Endothelial cell of umbilical vein (primary cell): ENCODE data around the gene CDH23. TPM values are rescaled to one million over a fixed set of nuclear protein-coding genes. Genes with fewer than 3 reads are reported as not detected.

Source experiments
- BruUV-seq: library from RNA; stranded (reverse); fragments of 400-500 nt; replicated peaks from 2 replicates; lab custom pipeline; 2021; lab: Mats Ljungman, UMichigan
- CTCF ChIA-PET: fragments of 300-600, 350-600 bp; sonication (Branson Sonifier 250); formaldehyde crosslinking; loops from one replicate; lab custom pipeline; 2021; ENCODE audit warnings: antibody characterized with exemption, inconsistent platforms; lab: Charles Lee
- POLR2A ChIA-PET: fragments of 300-600, 350-600 bp; sonication (Branson Sonifier 250); formaldehyde crosslinking; loops from one replicate; lab custom pipeline; 2021; ENCODE audit warnings: antibody characterized with exemption, inconsistent platforms; lab: Charles Lee
- DNase-seq: peaks from one replicate; pipeline ENCODE4 v3.0.0-alpha.2; 2011; ENCODE audit warnings: low read depth, low spot score
- FAIRE-seq: peaks from 2 replicates; lab custom pipeline; 2011; peaks lifted over from hg19 to GRCh38; lab: Jason Lieb, UNC
- H2AFZ ChIP-seq: 2 replicates; pipeline ENCODE4 v1.6.0; 2012; ENCODE audit warnings: low read depth, low read length, control low read depth, inconsistent platforms
- H3K27ac ChIP-seq: 2 replicates; pipeline ENCODE4 v1.5.1; 2011; ENCODE audit warnings: low read depth, mild to moderate bottlenecking, control low read depth, low read length, moderate library complexity; ENCODE audit not compliant: insufficient read depth
- H3K27me3 ChIP-seq, 2 experiments: 2 replicates each; pipeline versions ENCODE4 v1.6.0 to v1.6.1; 2011; ENCODE audit warnings: low read length in 2 of 2, mixed read lengths in 1 of 2; ENCODE audit not compliant: control insufficient read depth in 2 of 2, insufficient read depth in 2 of 2
- H3K36me3 ChIP-seq, 2 experiments: 2 replicates in 1 of 2; 3 replicates in 1 of 2; pipeline ENCODE4 v1.5.1; 2011; ENCODE audit warnings: low read length in 2 of 2, mild to moderate bottlenecking in 1 of 2, moderate library complexity in 1 of 2; ENCODE audit not compliant: control insufficient read depth in 2 of 2, insufficient read depth in 2 of 2; ENCODE audit errors: extremely low read depth in 1 of 2
- H3K4me1 ChIP-seq: 3 replicates; pipeline ENCODE4 v1.5.1; 2011; ENCODE audit warnings: mild to moderate bottlenecking, low read length; ENCODE audit not compliant: control insufficient read depth, insufficient read depth; ENCODE audit errors: extremely low read depth
- H3K4me2 ChIP-seq: 2 replicates; pipeline ENCODE4 v1.6.1; 2011; ENCODE audit warnings: low read length, control low read depth, mixed read lengths; ENCODE audit not compliant: insufficient read depth
- H3K4me3 ChIP-seq, 3 experiments: fragments of 200-600 bp in 1 of 3; sonication (generic), shearing (Covaris generic) in 1 of 3; replicated peaks in 1 of 3; 2 replicates each; pipeline ENCODE4 v1.5.1; 2011 to 2016; ENCODE audit warnings: control low read depth in 3 of 3, low read length in 3 of 3, mild to moderate bottlenecking in 2 of 3, inconsistent platforms in 1 of 3, low read depth in 1 of 3, moderate library complexity in 1 of 3; ENCODE audit not compliant: insufficient read depth in 1 of 3
- H3K79me2 ChIP-seq: 2 replicates; pipeline ENCODE4 v1.6.0; 2012; ENCODE audit warnings: low read length, inconsistent platforms; ENCODE audit not compliant: control insufficient read depth, insufficient read depth
- H3K9ac ChIP-seq: replicated peaks from 2 replicates; pipeline ENCODE3; 2011; ENCODE audit warnings: low read length, control low read depth; ENCODE audit not compliant: insufficient read depth; ENCODE audit errors: extremely low read depth
- H3K9me1 ChIP-seq: replicated peaks from 3 replicates; pipeline ENCODE4 v1.6.0; 2011; ENCODE audit warnings: mild to moderate bottlenecking, low read length; ENCODE audit not compliant: control insufficient read depth, insufficient read depth; ENCODE audit errors: extremely low read depth
- H3K9me3 ChIP-seq: replicated peaks from 2 replicates; pipeline ENCODE4 v1.5.1; 2012; ENCODE audit warnings: low read length, inconsistent platforms; ENCODE audit not compliant: control insufficient read depth, insufficient read depth
- H4K20me1 ChIP-seq: replicated peaks from 2 replicates; pipeline ENCODE3; 2011; ENCODE audit warnings: mild to moderate bottlenecking, low read length; ENCODE audit not compliant: control insufficient read depth, insufficient read depth; ENCODE audit errors: extremely low read depth
- CTCF ChIP-seq, 2 donors: IDR thresholded peaks; 1 replicate in 1 of 2; 2 replicates in 1 of 2; pipeline ENCODE4 v1.5.1; 2011; ENCODE audit warnings: low read length in 2 of 2, mild to moderate bottlenecking in 2 of 2, moderate library complexity in 2 of 2, control low read depth in 1 of 2, inconsistent platforms in 1 of 2, low read depth in 1 of 2; ENCODE audit not compliant: insufficient read depth in 1 of 2; ENCODE audit errors: extremely low read depth in 1 of 2
- EZH2 ChIP-seq: IDR thresholded peaks from 2 replicates; pipeline ENCODE4 v1.6.1; 2012; ENCODE audit warnings: borderline replicate concordance, low read depth, mild to moderate bottlenecking, moderate library complexity, low read length, inconsistent platforms; ENCODE audit not compliant: severe bottlenecking
- GATA2 ChIP-seq: IDR thresholded peaks from 2 replicates; pipeline ENCODE4 v1.7.0; 2011; ENCODE audit warnings: low read depth, mild to moderate bottlenecking, moderate library complexity, mixed read lengths, low read length; ENCODE audit not compliant: insufficient read length, insufficient read depth
- JUN ChIP-seq: IDR thresholded peaks from 2 replicates; pipeline ENCODE4 v1.6.1; 2011; ENCODE audit warnings: borderline replicate concordance, low read depth; ENCODE audit not compliant: insufficient read length, insufficient read depth
- MAX ChIP-seq: IDR thresholded peaks from 2 replicates; pipeline ENCODE4 v1.6.1; 2011; ENCODE audit not compliant: insufficient read depth, insufficient read length
- MYC ChIP-seq: IDR thresholded peaks from one replicate; pipeline ENCODE4 v1.6.1; 2011; ENCODE audit warnings: mild to moderate bottlenecking, low read depth, low read length
- POLR2A ChIP-seq: IDR thresholded peaks from 2 replicates; pipeline ENCODE4 v1.6.1; 2012; ENCODE audit warnings: low read depth, mild to moderate bottlenecking, control low read depth, low read length
- POLR2AphosphoS5 ChIP-seq: IDR thresholded peaks from 2 replicates; pipeline ENCODE4 v1.6.1; 2012; ENCODE audit warnings: low read depth, mild to moderate bottlenecking, control low read depth, low read length, moderate library complexity; ENCODE audit not compliant: insufficient read depth
- dilution Hi-C: fragments of 300-500 bp; cut with MboI; formaldehyde crosslinking; loops from one replicate; pipeline ENCODE4 v1.15.0; 2019; ENCODE audit warnings: low sequenced_read_pairs; ENCODE audit not compliant: extremely low pct_ligation_motif_present
- intact Hi-C: fragments of 100-400 bp; cut with micrococcal nuclease; formaldehyde crosslinking; loops from one replicate; pipeline ENCODE4 v1.10.0; 2022
- polyA plus RNA-seq, 4 experiments: library from polyadenylated mRNA; depleted of rRNA in 3 of 4; stranded (reverse) in 3 of 4; unstranded in 1 of 4; fragments of >200 nt; gene quantifications; 2 replicates each; pipeline versions ENCODE4 v1.2.1 to v1.2.3, GENCODE V29; 2011 to 2012; ENCODE audit warnings: missing spikeins in 1 of 4
- total RNA-seq: library from RNA; stranded (reverse); gene quantifications from 2 replicates; pipeline ENCODE4 v1.2.3, GENCODE V29; 2021

CDH23 gene
- total and polyA plus RNA-seq, 2 donors (not counting 3 experiments of a cell fraction or from before 2014, with no cell fraction given), result not detected

- Histone ChIP-seq H3K36me3 (no peaks in the 10 kb centered on the region), H3K9ac (no peak overlapping the region), H3K27ac (no peak overlapping the region), H3K4me3 (no peak overlapping the region), H4K20me1 (no peaks in the 10 kb centered on the region), H3K4me2 (no peak overlapping the region), H3K4me1 (no peaks in the 10 kb centered on the region), H3K79me2 (no peaks in the 10 kb centered on the region), H3K27me3 (peaks cover 2 to 3% of the 10 kb centered on the region in 2 experiments), H3K9me1 (no peaks in the 10 kb centered on the region), H2AFZ (no peak overlapping the region), H3K9me3 (no peaks in the 10 kb centered on the region)
- no peak for TF ChIP-seq MYC
- no peak for TF ChIP-seq MAX
- no peak for TF ChIP-seq GATA2
- no peak for TF ChIP-seq POLR2A
- no peak for TF ChIP-seq POLR2AphosphoS5
- no peak for FAIRE-seq
- no peak for DNase-seq
- ChIA-PET CTCF (interaction anchor here (0.6 to 5.6 kb wide), 8 partner anchors 8 to 1637 kb away, joined by 3 to 25 read pairs (median 4); partner anchors contain the start of gene SLC29A3), POLR2A (no interaction called here)
- no TSS peak for BruUV-seq
- dilution Hi-C loops, result no loop called here
- intact Hi-C loops, result no loop called here
Measured at GRCh38 chr10:71611131-71611530, 214.4 kb downstream of the CDH23 start.

- Histone ChIP-seq H3K4me1 (no peaks in the 10 kb centered on the region), H3K9ac (no peak overlapping the region), H3K4me3 (no peak overlapping the region), H3K79me2 (no peaks in the 10 kb centered on the region), H3K4me2 (no peak overlapping the region), H3K27me3 (peaks cover 2 to 3% of the 10 kb centered on the region in 2 experiments), H3K9me1 (no peaks in the 10 kb centered on the region), H3K9me3 (no peaks in the 10 kb centered on the region), H3K36me3 (no peaks in the 10 kb centered on the region), H2AFZ (no peak overlapping the region), H3K27ac (no peak overlapping the region), H4K20me1 (no peaks in the 10 kb centered on the region)
- CTCF ChIA-PET, result interaction anchor here (1.0 to 5.6 kb wide), 6 partner anchors 8 to 297 kb away, joined by 3 to 25 read pairs (median 6); no protein-coding TSS in a partner anchor
- TF ChIP-seq JUN (no peak), POLR2A (no peak), CTCF (IDR thresholded peaks at IDR 0.05; ENCODE audit: extremely low read depth in 1 of 2, insufficient read depth in 1 of 2, low read depth in 1 of 2, low read length in 2 of 2) (no peak), POLR2AphosphoS5 (no peak), EZH2 (no peak), GATA2 (no peak)
- no TSS peak for BruUV-seq
- dilution Hi-C loops (no loop called here), intact Hi-C loops (no loop called here)
- POLR2A ChIA-PET, result no interaction called here
- no peak for DNase-seq
- FAIRE-seq, result no peak
Measured at GRCh38 chr10:71611709-71612422, 215.1 kb downstream of the CDH23 start.
